HG02852 (cell line): ENCODE measurements around the gene LSM6.

Source experiments
- ATAC-seq: cut with Tn5 transposase; IDR thresholded peaks from one replicate; pipeline ENCODE4 v1.9.1; 2021; ENCODE audit warnings: mild to moderate bottlenecking, moderate library complexity; ENCODE audit not compliant: unreplicated experiment

Gene LSM6

DNA sequence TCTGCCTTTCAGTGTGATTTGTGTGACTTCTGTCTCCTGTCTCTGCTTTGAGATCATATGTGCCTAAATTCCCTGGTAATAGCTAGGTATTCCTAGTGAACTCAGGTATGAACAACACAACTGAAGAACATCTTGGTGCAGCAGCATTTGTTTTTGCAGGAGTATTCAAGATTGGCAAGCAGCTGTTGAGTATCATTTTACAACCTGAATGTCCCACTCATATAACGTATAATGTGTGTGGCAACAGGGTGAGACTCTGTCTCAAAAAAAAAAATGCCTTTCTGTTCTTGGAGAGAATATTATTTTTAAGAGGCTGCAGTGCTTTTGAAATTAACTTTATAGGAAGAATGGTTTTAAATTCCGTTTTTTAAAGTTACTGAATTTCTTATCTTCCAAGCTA lies 7.7 kb downstream of the LSM6 start:
- ATAC-seq = no peak

DNA sequence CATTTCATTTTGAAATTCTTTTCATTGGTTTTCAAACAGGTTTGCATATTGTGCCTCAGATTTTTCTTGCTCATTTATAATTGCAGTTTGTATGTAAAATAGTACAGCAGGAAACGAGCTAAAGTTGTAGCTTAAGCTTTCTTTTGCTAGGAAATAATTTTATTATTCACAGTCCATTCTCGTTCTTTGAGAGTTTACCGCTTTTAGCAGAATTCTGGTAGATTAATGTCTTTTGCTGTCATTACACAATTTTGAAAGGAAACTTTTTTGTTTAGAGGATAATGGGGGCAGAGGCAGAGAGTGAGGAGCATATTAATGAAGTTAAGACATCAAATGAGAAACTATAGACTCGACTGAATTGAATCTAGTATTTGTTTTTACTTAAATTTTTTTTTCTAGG lies 10.5 kb downstream of the LSM6 start:
- no peak for ATAC-seq

DNA sequence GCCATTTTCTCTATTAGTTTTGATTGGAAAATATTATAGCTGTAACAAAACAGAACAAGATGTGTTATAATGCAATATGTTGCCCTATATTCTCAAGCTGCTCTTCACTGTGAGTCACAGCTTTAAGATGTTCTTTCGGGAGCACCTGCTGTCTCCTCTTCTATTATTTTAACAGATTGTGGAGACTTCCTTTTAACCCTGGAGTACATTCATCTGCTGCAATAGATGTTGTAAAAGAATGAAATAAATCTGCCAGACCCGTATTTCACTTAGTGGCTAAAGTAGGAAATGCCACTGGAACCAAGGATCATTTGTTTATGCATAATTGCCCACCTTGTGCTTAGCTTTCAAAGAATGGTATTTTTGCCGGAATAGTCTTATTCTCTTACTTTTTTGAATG lies 11.1 kb downstream of the LSM6 start:
- ATAC-seq = no peak

DNA sequence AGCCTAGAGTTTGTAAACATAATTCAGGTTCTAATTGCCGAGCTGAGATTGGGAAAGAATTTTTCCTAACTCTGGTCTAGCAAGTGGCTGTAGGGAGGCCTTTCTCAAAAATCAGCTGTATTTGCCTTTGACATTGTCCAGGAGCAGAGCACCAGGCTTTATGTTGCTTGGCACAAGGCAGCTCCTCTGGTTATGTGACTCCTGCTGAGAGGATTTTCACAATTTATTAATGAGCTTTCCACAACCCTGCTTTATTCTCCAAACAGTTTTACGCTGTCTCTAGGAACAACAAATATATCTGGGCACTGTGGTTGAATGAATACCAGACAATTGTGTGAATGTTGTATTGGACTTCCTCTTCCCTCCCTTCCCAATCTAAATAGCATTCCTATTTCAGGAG lies 14.9 kb downstream of the LSM6 start:
- no peak for ATAC-seq

DNA sequence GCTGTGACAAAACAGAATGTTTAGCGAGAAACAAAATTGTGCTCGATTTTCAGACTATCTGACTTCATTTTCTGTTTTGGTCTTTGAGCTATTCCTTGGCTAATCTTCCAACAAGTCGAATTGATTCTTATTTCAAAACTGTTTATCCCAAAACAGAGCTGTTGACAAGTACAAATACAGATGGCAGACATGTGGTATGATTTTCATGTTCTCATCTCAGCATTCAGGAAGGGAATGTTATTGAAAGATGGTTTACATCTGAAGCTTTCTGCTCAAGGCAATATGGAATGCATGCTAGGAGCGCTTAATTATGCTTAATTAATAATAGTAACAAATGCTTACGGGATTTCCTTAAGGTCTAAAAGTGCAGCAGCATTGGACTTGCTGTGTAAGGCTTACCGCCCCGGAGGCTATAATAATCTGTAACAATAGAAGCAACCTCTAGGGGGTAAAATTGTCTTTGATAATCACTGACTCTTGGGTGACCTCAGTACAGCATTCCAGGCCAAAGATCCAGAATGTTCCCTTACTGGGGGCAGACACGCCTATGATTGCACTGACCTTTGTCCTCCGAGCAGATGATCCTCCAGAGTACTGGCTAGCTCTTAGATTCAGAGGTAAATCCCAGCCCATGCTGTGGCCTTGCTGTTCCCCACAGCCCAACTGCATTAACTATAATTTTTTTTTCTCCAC lies 16.4 kb downstream of the LSM6 start:
- no peak for ATAC-seq

DNA sequence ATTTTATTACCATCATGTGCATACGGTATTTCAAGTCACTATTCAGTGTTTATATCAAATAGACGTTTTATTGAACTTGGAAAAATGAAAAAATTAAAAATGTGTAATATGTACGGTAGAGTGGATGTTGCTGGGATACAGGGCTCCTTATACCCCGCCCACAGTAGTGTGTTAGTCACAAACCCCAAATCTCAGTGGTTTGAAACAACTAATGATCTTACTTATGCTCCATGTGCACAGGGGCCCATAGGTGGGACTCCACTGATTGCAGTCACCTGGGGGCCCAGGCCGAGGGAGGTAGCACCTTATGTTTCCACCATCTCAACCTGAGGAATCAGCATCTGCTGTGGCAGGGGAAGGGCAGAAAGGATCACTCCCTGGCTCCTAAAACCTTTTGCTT lies 18.1 kb downstream of the LSM6 start:
- ATAC-seq = no peak

DNA sequence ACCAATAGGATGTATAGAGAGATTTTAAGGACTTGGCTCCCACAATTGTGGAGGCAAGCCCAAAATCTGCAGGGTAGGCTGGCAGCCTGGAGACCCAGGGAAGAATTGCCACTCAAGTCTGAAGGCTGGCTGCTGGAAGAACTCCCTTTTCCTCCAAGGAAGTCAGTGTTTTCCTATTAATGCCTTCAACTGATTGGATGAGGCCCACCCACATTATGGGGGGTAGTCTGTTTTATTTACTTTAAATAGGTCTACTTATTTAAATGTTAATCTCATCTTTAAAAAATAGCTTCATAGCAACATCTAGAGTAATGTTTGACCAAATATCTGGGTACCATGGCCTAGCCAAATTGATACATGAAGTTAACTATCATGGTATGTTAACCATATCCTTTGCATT lies 18.7 kb downstream of the LSM6 start:
- ATAC-seq = no peak

DNA sequence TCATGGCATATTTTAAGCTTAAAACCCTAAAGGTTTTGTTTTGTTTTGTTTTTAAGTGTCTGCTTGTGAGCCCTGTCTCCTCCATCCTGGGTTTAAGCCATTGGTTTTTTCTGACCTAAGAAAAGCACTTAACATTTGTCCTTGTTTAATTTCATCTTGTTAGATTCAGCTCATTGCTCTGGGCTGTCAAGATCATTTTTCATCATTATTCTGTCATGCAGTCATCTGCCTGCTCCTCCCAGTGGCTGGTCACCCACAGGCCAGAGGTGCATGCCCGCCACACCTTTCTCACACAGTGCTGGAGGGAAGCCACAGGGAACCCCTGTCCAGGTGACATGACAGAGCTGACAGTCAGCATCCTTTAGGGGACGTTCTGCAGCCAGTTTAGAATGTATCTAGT lies 27.1 kb downstream of the LSM6 start:
- ATAC-seq = no peak

DNA sequence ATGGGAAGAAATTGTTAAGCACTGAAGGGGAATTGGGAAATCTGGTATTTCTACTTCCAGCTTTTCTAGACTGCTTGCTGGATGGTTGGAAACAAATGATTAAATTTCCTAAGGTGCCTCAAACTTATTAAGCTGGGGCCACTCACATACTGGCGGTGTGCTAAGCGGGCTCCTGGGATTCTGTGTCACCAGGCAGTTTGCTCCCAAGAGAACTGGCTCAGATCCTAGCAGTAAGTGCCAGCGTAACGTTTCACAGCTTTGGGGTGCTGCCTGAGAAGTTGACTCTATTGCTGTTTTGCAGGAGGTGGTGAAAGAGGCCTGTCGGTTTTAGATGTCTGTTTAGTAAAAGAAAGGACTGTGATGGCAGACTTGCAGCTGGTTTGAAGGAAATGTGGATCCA lies 31.9 kb downstream of the LSM6 start:
- no peak for ATAC-seq

DNA sequence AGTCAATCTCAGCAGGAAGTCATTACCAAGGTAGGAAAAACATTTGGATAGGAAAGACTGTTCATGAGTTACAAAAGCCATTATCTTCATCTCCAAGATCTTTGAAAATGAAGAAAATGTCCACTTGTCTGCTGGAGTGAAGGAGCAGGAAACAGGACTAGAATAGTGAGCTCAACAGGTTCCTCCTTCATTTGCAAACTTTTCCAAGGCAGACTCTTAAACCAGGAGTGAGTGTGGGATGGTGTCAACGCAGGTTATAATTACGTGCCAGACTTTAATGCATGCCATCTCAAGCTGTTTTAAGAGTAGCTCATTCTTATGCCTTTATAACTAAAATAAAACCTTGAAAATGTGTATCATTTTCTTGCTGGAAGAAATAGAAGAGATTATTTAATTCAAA lies 35.4 kb downstream of the LSM6 start:
- no peak for ATAC-seq

DNA sequence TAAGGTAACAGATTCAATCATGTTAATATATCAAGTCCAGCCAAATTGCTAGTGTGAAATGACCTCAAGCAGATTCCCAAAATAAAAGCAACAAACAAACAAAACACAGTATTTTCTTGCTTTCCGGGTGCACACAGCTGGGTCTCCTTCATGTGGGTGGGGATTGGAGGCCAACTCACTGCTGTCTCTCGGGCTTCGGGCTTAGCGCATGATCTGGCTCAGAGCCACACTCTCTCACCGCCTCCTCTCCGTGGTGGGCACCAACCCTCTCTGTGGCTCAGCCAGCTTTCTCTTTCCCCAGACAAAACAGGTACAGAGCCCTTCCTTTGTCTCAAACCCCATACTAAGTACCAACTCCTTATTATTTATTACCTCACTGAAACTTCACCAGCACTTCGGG lies 35.9 kb downstream of the LSM6 start:
- no peak for ATAC-seq

DNA sequence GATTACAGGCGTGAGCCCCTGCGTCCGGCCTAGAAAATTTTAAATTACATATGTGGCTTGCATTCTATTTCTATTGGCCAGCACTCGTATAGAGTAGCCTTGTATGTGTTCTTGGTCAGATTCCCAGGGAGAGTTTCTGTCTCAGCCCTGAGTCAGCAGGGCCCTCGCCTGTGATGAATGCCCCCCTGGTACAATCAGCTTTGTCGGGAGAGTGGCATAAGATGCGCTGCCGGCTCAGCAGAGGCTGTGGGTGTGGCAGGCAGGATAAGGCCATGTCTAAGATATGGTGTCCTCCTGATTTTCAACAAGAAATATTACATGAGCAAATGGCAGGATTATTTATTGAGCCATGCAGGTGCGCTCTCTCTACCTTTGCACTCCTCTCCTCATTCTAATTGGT lies 37.3 kb downstream of the LSM6 start:
- no peak for ATAC-seq

DNA sequence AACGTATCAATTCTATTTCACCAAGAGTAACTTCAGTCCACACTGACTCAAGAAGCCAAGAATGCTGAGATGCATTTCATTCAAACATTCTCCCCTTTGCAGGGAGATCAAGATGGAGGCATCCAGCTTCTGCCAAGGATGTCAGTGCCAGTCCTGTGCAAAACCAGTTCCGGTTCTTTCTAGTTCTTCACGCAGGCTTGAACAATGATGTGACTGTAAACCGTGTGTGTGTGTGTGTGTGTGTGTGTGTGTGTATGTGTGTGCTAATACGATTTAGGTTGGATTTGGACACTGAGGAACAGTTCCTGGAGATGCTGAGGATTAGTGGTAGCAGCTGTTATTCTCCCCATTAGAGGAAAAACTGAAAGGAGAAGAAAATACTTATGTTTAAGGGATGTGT lies 38.7 kb downstream of the LSM6 start, which contains the start of gene REELD1:
Gene REELD1 (plus strand): TSS at position 301 of the 400 bp plus-strand sequence. CDS start 2,415 bp downstream, outside the sequence.
- ATAC-seq = no peak

DNA sequence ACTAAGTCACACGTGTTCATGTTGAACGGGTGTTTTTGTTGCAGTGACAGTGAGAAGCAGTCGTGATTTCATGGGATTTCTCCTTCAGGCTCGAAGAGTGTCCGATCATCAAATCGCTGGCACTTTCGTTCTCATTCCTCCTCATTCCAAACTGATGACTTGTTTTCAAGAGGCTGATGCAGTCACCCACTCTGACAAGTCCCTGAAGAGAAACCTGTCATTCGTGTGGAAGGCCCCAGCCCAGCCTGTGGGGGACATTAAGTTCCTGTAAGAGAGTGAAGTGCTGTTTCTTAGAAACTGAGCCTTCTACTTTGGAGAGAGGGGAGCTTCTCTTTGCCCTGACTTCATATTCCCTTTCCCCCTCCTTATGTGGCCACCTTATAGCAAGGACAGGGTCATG lies 46.8 kb downstream of the LSM6 start:
- no peak for ATAC-seq

DNA sequence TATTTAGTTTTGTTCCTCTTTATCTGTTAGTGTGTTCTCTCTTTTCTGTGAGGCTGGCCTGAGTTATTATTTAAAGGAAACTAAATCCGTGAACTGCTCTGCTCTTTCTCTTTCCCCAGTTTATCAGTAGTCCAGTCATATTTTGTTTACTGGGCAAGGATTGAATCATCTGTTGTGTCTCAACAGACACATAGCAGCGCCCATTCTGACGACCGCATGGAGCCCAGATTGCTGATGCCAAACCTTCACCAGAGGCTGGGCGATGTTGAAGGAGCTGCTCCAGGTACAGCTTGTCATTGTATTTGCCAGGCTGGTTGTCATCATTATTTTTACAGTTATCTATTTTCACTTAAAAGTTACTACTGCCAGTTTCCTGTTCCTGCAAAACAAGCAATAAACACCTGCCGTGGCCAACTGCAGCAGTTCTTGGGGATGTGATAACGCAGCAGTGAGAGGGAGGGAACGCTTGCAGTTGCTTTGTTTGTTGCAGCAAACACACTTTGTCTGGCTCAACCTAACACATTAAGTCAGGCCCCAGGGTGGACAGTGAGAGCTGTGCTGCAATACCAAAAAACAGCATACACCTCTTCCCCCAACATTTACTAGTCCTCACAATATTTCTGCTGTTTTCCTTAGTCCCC lies 48.9 kb downstream of the LSM6 start:
- ATAC-seq = no peak

DNA sequence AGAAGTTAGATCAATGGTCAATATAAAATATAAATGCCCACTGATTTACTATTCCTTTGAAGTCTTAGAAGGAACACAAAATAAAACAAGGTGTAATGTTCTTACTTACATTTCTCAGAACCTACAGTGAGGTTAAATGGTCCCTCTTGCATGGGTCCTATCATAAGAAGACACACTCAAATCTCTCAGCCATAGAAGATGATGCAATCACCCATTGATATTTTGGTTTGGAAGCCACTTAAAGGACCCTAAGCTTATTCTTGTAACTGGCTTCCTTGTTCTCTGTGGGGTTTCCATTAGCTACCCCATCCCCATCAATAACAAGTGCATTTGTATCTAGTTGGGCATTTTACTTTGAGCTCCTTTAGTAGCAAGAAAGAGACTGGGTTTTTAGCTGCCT lies 53.9 kb downstream of the LSM6 start:
- ATAC-seq = no peak

DNA sequence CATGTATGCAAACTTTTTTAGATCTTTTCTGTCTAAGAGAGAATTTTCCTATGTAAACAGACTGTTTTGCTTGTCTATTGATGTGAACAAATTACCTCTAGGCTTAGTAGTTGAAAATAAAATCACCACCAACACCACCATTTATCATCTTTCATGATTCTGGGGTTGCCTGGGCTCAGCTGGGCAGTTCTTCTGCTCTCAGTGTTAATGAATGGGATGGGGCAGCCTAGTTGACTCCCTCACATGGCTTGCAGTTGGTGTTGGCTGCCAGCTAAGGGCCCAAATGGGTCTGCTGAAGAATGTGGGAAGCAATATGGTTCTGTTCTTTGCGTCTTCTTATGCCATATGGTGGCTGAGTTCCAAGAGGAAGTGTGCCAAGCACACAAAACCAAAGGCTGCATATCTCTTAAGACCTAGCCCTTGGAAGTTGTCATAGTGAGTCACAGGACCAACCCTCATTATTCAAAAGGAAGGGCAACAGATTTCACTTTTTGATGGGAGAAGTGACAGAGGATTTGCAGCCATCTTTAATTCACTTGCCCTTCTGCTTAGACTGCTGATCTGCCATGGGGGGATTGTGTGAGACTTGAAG lies 56.7 kb downstream of the LSM6 start:
- ATAC-seq = no peak

DNA sequence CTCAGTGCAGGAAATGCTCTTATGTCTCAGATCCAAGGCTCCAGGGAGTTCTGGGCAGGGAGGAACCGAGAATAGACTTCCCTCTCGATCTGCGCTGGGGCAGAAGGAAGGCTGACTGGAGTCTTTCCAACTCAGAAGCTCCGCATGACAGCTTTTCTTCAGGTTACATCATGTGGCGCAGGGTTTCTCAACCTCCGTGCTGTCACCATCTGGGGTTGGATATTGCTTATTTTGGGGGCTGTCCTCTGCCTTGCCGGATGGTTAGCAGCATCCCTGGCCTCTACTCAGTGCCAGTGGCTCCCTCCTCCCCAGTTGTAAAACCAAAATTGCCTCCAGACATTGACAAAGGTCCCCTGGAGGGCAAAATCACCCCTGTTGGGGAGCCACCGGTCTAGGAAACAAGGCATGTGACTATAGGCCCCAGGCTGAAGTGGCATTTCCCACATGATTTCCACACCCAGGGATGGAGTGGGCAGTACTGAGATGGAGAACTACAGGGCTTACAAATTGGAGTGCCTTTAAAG lies 60.2 kb downstream of the LSM6 start:
- ATAC-seq = no peak

DNA sequence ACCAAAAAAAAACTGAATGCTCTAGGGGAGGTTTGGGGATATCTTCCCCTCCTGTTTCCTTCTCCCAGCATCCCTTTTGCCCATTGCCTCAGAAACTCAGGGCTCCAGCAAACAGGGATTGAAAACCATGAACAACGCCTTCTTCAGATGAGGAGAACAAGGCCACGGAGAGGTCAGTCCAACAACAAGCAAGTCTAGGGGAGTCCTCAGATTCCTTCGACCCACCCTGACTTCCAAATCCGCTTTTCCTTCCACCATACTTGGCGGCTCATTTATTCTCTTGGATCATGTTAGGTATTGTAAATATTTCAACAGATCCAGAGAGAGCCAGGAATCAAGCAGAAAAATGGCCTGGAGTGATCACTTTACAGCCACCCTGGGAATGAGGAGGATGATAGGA lies 60.7 kb downstream of the LSM6 start:
- no peak for ATAC-seq

DNA sequence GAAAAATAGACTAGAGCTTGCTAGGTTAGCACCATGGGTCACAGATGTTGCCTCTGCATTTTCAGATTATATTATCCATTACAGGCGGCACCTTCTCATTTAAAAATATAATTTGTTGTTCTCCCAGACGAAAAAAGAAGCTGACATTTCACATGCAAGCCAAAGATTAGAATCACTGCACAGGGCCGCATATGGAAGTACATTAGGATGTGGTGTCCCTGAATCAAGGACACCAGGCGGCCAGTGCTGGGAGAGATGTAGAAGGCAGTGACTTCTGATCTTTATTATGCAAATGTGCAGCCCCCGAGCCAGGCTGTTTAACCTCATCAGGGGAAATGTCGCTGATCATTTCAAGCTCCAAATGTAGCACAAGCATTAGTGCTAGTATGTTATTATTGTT lies 61.6 kb downstream of the LSM6 start:
- no peak for ATAC-seq

DNA sequence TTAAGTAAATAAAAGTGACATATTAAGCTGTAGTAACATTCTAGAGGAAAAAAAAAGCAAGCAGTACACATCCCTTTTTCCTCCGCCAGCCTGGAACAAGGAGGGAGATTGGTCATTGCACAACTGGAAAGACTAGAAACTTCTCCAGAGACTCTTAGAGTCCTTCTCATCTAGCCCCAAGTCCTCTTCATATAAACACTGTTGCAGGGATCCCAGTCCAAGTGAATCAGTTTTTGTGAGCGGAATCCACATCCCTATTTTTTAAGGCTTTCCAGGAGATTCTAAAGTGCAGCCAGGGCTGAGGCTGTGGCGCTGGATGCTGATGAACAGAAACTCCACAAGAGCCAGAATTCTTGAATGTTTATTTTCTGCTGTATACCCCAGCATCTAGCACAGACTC lies 62.6 kb downstream of the LSM6 start:
- no peak for ATAC-seq
